Chondrocyte (in vitro differentiated cells): ENCODE measurements around the gene RNASE13. TPM values are rescaled to one million over a fixed set of nuclear protein-coding genes. Genes with fewer than 3 reads are reported as not detected.

ENCODE experiments used
- DNase-seq: peaks from one replicate; pipeline ENCODE4 v3.0.0; 2021; ENCODE audit warnings: mixed read lengths, low spot score
- H3K27ac Mint-ChIP-seq: one replicate; pipeline ENCODE4 v1.8.0; 2021; ENCODE audit warnings: mild to moderate bottlenecking, moderate library complexity, mixed read lengths; ENCODE audit not compliant: unreplicated experiment
- H3K27me3 Mint-ChIP-seq: 2 replicates; pipeline ENCODE4 v1.8.0; 2021; ENCODE audit warnings: low read depth, mixed read lengths
- H3K36me3 Mint-ChIP-seq: 2 replicates; pipeline ENCODE4 v1.8.0; 2021; ENCODE audit warnings: low read depth, mixed read lengths
- H3K4me1 Mint-ChIP-seq: 2 replicates; pipeline ENCODE4 v1.8.0; 2021; ENCODE audit warnings: low read depth, mild to moderate bottlenecking, mixed read lengths
- H3K4me3 Mint-ChIP-seq: one replicate; pipeline ENCODE4 v1.8.0; 2021; ENCODE audit warnings: mild to moderate bottlenecking, moderate library complexity, mixed read lengths; ENCODE audit not compliant: unreplicated experiment
- H3K9me3 Mint-ChIP-seq: 2 replicates; pipeline ENCODE4 v1.8.0; 2021; ENCODE audit warnings: low read depth, mixed read lengths
- CTCF ChIP-seq: fragments of 200-600 bp; sonication (generic); IDR thresholded peaks from 2 replicates; pipeline ENCODE4 v1.5.0; 2021; ENCODE audit warnings: antibody characterized with exemption, mild to moderate bottlenecking, moderate library complexity
- total RNA-seq: library from RNA; stranded (reverse); gene quantifications from 3 replicates; pipeline ENCODE4 v1.2.1, GENCODE V29; 2021

Gene RNASE13
- total RNA-seq, 1 donor from 2014 or later = not detected

- H3K36me3 Mint-ChIP-seq = peaks cover 31% of the 10 kb centered on the region
- no peak for TF ChIP-seq CTCF
- no peaks in the 10 kb centered on the region for H3K27me3 Mint-ChIP-seq
- no peaks in the 10 kb centered on the region for H3K9me3 Mint-ChIP-seq
- H3K27ac Mint-ChIP-seq = no peak overlapping the region
- no peak overlapping the region for H3K4me3 Mint-ChIP-seq
- H3K4me1 Mint-ChIP-seq = peaks cover 18% of the 10 kb centered on the region
- no peak for DNase-seq
Measured at GRCh38 chr14:20997564-20997963, 37.0 kb downstream of the RNASE13 start.

- TF ChIP-seq CTCF = no peak
- Mint-ChIP-seq H3K4me3 (no peak overlapping the region), H3K36me3 (peaks cover 32% of the 10 kb centered on the region), H3K9me3 (no peaks in the 10 kb centered on the region), H3K4me1 (peaks cover 18% of the 10 kb centered on the region), H3K27me3 (no peaks in the 10 kb centered on the region), H3K27ac (no peak overlapping the region)
- DNase-seq = no peak
Measured at GRCh38 chr14:20997115-20997514, 37.5 kb downstream of the RNASE13 start.

- Mint-ChIP-seq H3K27ac (no peak overlapping the region), H3K36me3 (peaks cover 36% of the 10 kb centered on the region), H3K9me3 (no peaks in the 10 kb centered on the region), H3K4me1 (peaks cover 24% of the 10 kb centered on the region), H3K4me3 (no peak overlapping the region), H3K27me3 (no peaks in the 10 kb centered on the region)
- DNase-seq = no peak
- no peak for TF ChIP-seq CTCF
Measured at GRCh38 chr14:20996521-20996920, 38.1 kb downstream of the RNASE13 start.

GRCh38 chr14:20989787-20990600 is 44.6 kb downstream of the RNASE13 start, which contains the start of gene METTL17:
TSS of gene METTL17 (plus strand) at chr14:20989980. CDS start at chr14:20990003, 23 bp downstream.
- H3K36me3 Mint-ChIP-seq = peaks cover 21% of the 10 kb centered on the region
- peak; percentile 97 for DNase-seq
- H3K27me3 Mint-ChIP-seq = no peaks in the 10 kb centered on the region
- H3K27ac Mint-ChIP-seq = peak within 1 kb of the TSS; percentile 90
- peak within 1 kb of the TSS; percentile 92 for H3K4me3 Mint-ChIP-seq
- peaks cover 59% of the 10 kb centered on the region for H3K4me1 Mint-ChIP-seq
- TF ChIP-seq CTCF = peak; percentile 73
- no peaks in the 10 kb centered on the region for H3K9me3 Mint-ChIP-seq

- Mint-ChIP-seq H3K27ac (peak overlapping the region; percentile 90), H3K9me3 (no peaks in the 10 kb centered on the region), H3K36me3 (peaks cover 15% of the 10 kb centered on the region), H3K4me1 (peaks cover 59% of the 10 kb centered on the region), H3K4me3 (peak overlapping the region; percentile 92), H3K27me3 (no peaks in the 10 kb centered on the region)
- TF ChIP-seq CTCF = no peak
- no peak for DNase-seq
Measured at GRCh38 chr14:20989471-20989786, 45.2 kb downstream of the RNASE13 start.
